ENCODE data around the gene ATP6V1G2. TPM values are rescaled to one million over a fixed set of nuclear protein-coding genes. Genes with fewer than 3 reads are reported as not detected.

The ATP6V1G2 gene
- total and polyA plus RNA-seq, 12 donors, result 0.88 to 2.5 (median 2.0) TPM

DNA sequence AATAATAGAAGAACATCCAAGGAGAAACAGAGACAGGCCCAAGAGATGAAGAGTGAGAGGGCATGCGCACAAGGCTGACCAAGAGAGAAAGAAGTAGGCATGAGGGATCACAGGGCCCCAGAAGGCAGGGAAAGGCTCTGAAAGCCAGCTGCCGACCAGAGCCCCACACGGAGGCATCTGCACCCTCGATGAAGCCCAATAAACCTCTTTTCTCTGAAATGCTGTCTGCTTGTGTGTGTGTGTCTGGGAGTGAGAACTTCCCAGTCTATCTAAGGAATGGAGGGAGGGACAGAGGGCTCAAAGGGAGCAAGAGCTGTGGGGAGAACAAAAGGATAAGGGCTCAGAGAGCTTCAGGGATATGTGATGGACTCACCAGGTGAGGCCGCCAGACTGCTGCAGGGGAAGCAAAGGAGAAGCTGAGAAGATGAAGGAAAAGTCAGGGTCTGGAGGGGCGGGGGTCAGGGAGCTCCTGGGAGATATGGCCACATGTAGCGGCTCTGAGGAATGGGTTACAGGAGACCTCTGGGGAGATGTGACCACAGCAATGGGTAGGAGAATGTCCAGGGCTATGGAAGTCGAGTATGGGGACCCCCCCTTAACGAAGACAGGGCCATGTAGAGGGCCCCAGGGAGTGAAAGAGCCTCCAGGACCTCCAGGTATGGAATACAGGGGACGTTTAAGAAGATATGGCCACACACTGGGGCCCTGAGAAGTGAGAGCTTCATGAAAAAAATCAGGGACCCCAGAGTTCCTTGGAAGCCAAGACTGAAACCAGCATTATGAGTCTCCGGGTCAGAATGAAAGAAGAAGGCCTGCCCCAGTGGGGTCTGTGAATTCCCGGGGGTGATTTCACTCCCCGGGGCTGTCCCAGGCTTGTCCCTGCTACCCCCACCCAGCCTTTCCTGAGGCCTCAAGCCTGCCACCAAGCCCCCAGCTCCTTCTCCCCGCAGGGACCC lies 28.0 kb upstream of the ATP6V1G2 start:
- 82 to 84% methylated on average over 14 of the region's 14 CpGs for WGBS, 2 donors

DNA sequence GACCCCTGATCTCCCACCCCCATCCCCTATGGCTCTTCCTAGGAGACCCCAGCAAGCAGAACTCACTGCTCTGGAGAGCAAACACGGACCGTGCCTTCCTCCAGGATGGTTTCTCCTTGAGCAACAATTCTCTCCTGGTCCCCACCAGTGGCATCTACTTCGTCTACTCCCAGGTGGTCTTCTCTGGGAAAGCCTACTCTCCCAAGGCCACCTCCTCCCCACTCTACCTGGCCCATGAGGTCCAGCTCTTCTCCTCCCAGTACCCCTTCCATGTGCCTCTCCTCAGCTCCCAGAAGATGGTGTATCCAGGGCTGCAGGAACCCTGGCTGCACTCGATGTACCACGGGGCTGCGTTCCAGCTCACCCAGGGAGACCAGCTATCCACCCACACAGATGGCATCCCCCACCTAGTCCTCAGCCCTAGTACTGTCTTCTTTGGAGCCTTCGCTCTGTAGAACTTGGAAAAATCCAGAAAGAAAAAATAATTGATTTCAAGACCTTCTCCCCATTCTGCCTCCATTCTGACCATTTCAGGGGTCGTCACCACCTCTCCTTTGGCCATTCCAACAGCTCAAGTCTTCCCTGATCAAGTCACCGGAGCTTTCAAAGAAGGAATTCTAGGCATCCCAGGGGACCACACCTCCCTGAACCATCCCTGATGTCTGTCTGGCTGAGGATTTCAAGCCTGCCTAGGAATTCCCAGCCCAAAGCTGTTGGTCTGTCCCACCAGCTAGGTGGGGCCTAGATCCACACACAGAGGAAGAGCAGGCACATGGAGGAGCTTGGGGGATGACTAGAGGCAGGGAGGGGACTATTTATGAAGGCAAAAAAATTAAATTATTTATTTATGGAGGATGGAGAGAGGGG lies 27.1 kb upstream of the ATP6V1G2 start:
- DNase-seq, result no peak
- H3K4me1 ChIP-seq, result peaks cover 0 to 47% (median 5%) of the 10 kb centered on the region in 9 donors
- H3K9me3 ChIP-seq, result no peaks in the 10 kb centered on the region
- H3K27me3 ChIP-seq, result peaks cover 0 to 11% (median 0%) of the 10 kb centered on the region in 7 donors
- no peak for TF ChIP-seq CTCF (IDR thresholded peaks at IDR 0.05)
- H3K36me3 ChIP-seq, result peaks cover 0 to 15% (median 0%) of the 10 kb centered on the region in 9 donors
- WGBS, 2 donors, result 88% methylated on average over 9 of the region's 9 CpGs
- H3K27ac ChIP-seq, result peak overlapping the region in 1 of 10 donors; percentile 79
- ATAC-seq, result no peak
- intact Hi-C loops (cut with DNase I), result loop anchor here in 1 of 10 donors (1.0 kb wide), 1 partner anchor 11 kb away; no protein-coding TSS in a partner anchor
- no peak overlapping the region for H3K4me3 ChIP-seq

More for the DNA sequence above, 28.0 kb upstream of the ATP6V1G2 start:
- peaks cover 0 to 41% (median 5%) of the 10 kb centered on the region in 9 donors for H3K4me1 ChIP-seq
- intact Hi-C loops (cut with DNase I), result loop anchor here in 1 of 10 donors (1.0 kb wide), 1 partner anchor 12 kb away; no protein-coding TSS in a partner anchor
- DNase-seq, result no peak
- no peaks in the 10 kb centered on the region for H3K9me3 ChIP-seq
- peak overlapping the region in 3 of 10 donors; percentile 56 to 65 (median 56) for H3K4me3 ChIP-seq
- peaks cover 0 to 11% (median 0%) of the 10 kb centered on the region in 7 donors for H3K27me3 ChIP-seq
- no peak for TF ChIP-seq CTCF (IDR thresholded peaks at IDR 0.05)
- ATAC-seq, result no peak
- peak overlapping the region in 6 of 10 donors; percentile 74 to 90 (median 82) for H3K27ac ChIP-seq
- H3K36me3 ChIP-seq, result peaks cover 0 to 19% (median 0%) of the 10 kb centered on the region in 9 donors

DNA sequence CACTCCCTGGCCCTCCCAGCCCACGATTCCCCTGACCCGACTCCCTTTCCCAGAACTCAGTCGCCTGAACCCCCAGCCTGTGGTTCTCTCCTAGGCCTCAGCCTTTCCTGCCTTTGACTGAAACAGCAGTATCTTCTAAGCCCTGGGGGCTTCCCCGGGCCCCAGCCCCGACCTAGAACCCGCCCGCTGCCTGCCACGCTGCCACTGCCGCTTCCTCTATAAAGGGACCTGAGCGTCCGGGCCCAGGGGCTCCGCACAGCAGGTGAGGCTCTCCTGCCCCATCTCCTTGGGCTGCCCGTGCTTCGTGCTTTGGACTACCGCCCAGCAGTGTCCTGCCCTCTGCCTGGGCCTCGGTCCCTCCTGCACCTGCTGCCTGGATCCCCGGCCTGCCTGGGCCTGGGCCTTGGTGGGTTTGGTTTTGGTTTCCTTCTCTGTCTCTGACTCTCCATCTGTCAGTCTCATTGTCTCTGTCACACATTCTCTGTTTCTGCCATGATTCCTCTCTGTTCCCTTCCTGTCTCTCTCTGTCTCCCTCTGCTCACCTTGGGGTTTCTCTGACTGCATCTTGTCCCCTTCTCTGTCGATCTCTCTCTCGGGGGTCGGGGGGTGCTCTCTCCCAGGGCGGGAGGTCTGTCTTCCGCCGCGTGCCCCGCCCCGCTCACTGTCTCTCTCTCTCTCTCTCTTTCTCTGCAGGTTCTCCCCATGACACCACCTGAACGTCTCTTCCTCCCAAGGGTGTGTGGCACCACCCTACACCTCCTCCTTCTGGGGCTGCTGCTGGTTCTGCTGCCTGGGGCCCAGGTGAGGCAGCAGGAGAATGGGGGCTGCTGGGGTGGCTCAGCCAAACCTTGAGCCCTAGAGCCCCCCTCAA lies 25.9 kb upstream of the ATP6V1G2 start, which contains the start of gene LTA:
Gene LTA (plus strand): TSS at position 249 of the 871 bp plus-strand sequence. CDS start 454 bp downstream, at position 703.
- Histone ChIP-seq H3K4me1 (peaks cover 0 to 46% (median 5%) of the 10 kb centered on the region in 9 donors), H3K4me3 (peak within 1 kb of the TSS in 1 of 10 donors; percentile 41), H3K9me3 (no peaks in the 10 kb centered on the region), H3K27ac (peak within 1 kb of the TSS in 1 of 10 donors; percentile 79), H3K36me3 (peaks cover 0 to 3% (median 0%) of the 10 kb centered on the region in 9 donors), H3K27me3 (peaks cover 0 to 11% (median 0%) of the 10 kb centered on the region in 7 donors)
- ATAC-seq, result no peak
- intact Hi-C loops (cut with DNase I), result no loop called here
- DNase-seq, result no peak
- TF ChIP-seq CTCF (IDR thresholded peaks at IDR 0.05), result no peak
- 89% methylated on average over 27 of the region's 27 CpGs for WGBS, 2 donors
